CD4-positive, alpha-beta memory T cell (primary cell): ENCODE measurements around the gene FANCC. TPM values are rescaled to one million over a fixed set of nuclear protein-coding genes. Genes with fewer than 3 reads are reported as not detected.

Experiments used
- CTCF ChIA-PET: fragments of 350-600 bp; sonication (Branson Sonifier 250); formaldehyde crosslinking; loops from one replicate; lab custom pipeline; 2021; ENCODE audit warnings: inconsistent platforms; ENCODE audit not compliant: partially characterized antibody; lab: Charles Lee
- POLR2A ChIA-PET: fragments of 350-600 bp; sonication (Branson Sonifier 250); formaldehyde crosslinking; loops from one replicate; lab custom pipeline; 2021; ENCODE audit not compliant: partially characterized antibody; lab: Charles Lee
- DNase-seq, 5 donors: peaks; one replicate each; pipeline versions ENCODE4 v3.0.0 to v3.0.0-alpha.2; 2020 to 2022; ENCODE audit warnings: mixed read lengths in 1 of 5
- H3K27ac ChIP-seq: one replicate; pipeline ENCODE4 v1.7.0; 2013; ENCODE audit warnings: low read depth, low read length
- H3K27me3 ChIP-seq: 2 replicates; pipeline ENCODE4 v1.7.0; 2013; ENCODE audit warnings: mild to moderate bottlenecking, low read length, moderate library complexity; ENCODE audit not compliant: insufficient read depth
- H3K36me3 ChIP-seq: 2 replicates; pipeline ENCODE4 v1.7.0; 2013; ENCODE audit warnings: mild to moderate bottlenecking, low read length, moderate library complexity; ENCODE audit not compliant: insufficient read depth
- H3K4me1 ChIP-seq: 2 replicates; pipeline ENCODE4 v1.7.0; 2013; ENCODE audit warnings: mild to moderate bottlenecking, low read length, moderate library complexity; ENCODE audit not compliant: insufficient read depth
- H3K4me3 ChIP-seq, 2 donors: one replicate each; pipeline ENCODE4 v1.7.0; 2013; ENCODE audit warnings: low read length in 2 of 2, mild to moderate bottlenecking in 1 of 2
- H3K9me3 ChIP-seq, 2 donors: one replicate each; pipeline ENCODE4 v1.7.0; 2013; ENCODE audit warnings: low read length in 2 of 2, control low read depth in 1 of 2; ENCODE audit not compliant: control insufficient read depth in 1 of 2
- H3K27ac Mint-ChIP-seq, 7 donors: one replicate each; pipeline ENCODE4 v1.8.0; 2020 to 2021; ENCODE audit warnings: mixed read lengths in 7 of 7, mild to moderate bottlenecking in 6 of 7, inconsistent platforms in 3 of 7, moderate library complexity in 3 of 7
- H3K27me3 Mint-ChIP-seq, 2 donors: one replicate each; pipeline ENCODE4 v1.8.0; 2020 to 2021; ENCODE audit warnings: mixed read lengths in 2 of 2
- H3K36me3 Mint-ChIP-seq, 2 donors: one replicate each; pipeline ENCODE4 v1.8.0; 2020 to 2021; ENCODE audit warnings: mixed read lengths in 2 of 2, inconsistent platforms in 1 of 2, mild to moderate bottlenecking in 1 of 2
- H3K4me1 Mint-ChIP-seq, 4 donors: one replicate each; pipeline ENCODE4 v1.8.0; 2020 to 2021; ENCODE audit warnings: mixed read lengths in 4 of 4, mild to moderate bottlenecking in 1 of 4
- H3K4me3 Mint-ChIP-seq, 8 donors: one replicate each; pipeline ENCODE4 v1.8.0; 2020 to 2021; ENCODE audit warnings: mixed read lengths in 8 of 8, mild to moderate bottlenecking in 7 of 8, moderate library complexity in 6 of 8, inconsistent platforms in 3 of 8
- H3K9me3 Mint-ChIP-seq, 8 donors: one replicate each; pipeline ENCODE4 v1.8.0; 2020 to 2021; ENCODE audit warnings: mixed read lengths in 8 of 8, mild to moderate bottlenecking in 5 of 8, inconsistent platforms in 3 of 8, moderate library complexity in 1 of 8
- intact Hi-C: fragments of 100-400 bp; cut with micrococcal nuclease; formaldehyde crosslinking; loops from one replicate; pipeline ENCODE4 v1.15.1; 2023
- polyA plus RNA-seq, 2 donors: library from polyadenylated mRNA; unstranded; fragments of 300-500 nt; fragmentation: Illumina TruSeq; gene quantifications; one replicate each; pipeline ENCODE4 v1.2.3, GENCODE V29; 2021
- total RNA-seq, 2 experiments: library from RNA; stranded (reverse); gene quantifications; one replicate each; pipeline ENCODE4 v1.2.3, GENCODE V29; 2021

FANCC gene
- total and polyA plus RNA-seq, 4 experiments from 2014 or later: 0.77 to 4.9 (median 3.6) TPM

- H3K27ac Mint-ChIP-seq: no peak overlapping the region
Measured at GRCh38 chr9:95060234-95060633, 257.3 kb downstream of the FANCC start.

GRCh38 chr9:95058795-95059386 lies 258.6 kb downstream of the FANCC start:
- no peak for DNase-seq
- intact Hi-C loops: no loop called here
- H3K36me3 ChIP-seq: no peaks in the 10 kb centered on the region
- H3K9me3 ChIP-seq: no peaks in the 10 kb centered on the region
- H3K27ac ChIP-seq: no peak overlapping the region
- H3K4me1 ChIP-seq: no peaks in the 10 kb centered on the region
- H3K27me3 ChIP-seq: no peaks in the 10 kb centered on the region
- Mint-ChIP-seq H3K36me3 (peaks cover 0 to 11% of the 10 kb centered on the region in 2 donors), H3K27ac (no peak overlapping the region), H3K4me1 (no peaks in the 10 kb centered on the region), H3K4me3 (peak overlapping the region in 1 of 8 donors; percentile 32), H3K9me3 (peaks cover 0 to 2% (median 0%) of the 10 kb centered on the region in 8 donors), H3K27me3 (no peaks in the 10 kb centered on the region)
- no peak overlapping the region for H3K4me3 ChIP-seq
- POLR2A ChIA-PET: no interaction called here
- CTCF ChIA-PET: no interaction called here

More at GRCh38 chr9:95060234-95060633, 257.3 kb downstream of the FANCC start:
- DNase-seq: no peak
- Mint-ChIP-seq H3K4me3 (no peak overlapping the region), H3K36me3 (peaks cover 0 to 11% of the 10 kb centered on the region in 2 donors), H3K27me3 (no peaks in the 10 kb centered on the region), H3K9me3 (no peaks in the 10 kb centered on the region), H3K4me1 (no peaks in the 10 kb centered on the region)
- no peaks in the 10 kb centered on the region for H3K27me3 ChIP-seq
- CTCF ChIA-PET: no interaction called here
- H3K4me3 ChIP-seq: no peak overlapping the region
- no peaks in the 10 kb centered on the region for H3K4me1 ChIP-seq
- H3K9me3 ChIP-seq: no peaks in the 10 kb centered on the region
- POLR2A ChIA-PET: no interaction called here
- intact Hi-C loops: no loop called here
- no peak overlapping the region for H3K27ac ChIP-seq
- no peaks in the 10 kb centered on the region for H3K36me3 ChIP-seq

GRCh38 chr9:95058121-95058785 lies 259.3 kb downstream of the FANCC start:
- no peak overlapping the region for H3K4me3 ChIP-seq
- H3K4me1 ChIP-seq: no peaks in the 10 kb centered on the region
- no peaks in the 10 kb centered on the region for H3K36me3 ChIP-seq
- no peak overlapping the region for H3K27ac Mint-ChIP-seq
- H3K27me3 ChIP-seq: no peaks in the 10 kb centered on the region
- no peak overlapping the region for H3K27ac ChIP-seq
- ChIA-PET CTCF (interaction anchor here (0.8 kb wide), 1 partner anchor 11 kb away, joined by 3 read pairs; no protein-coding TSS in a partner anchor), POLR2A (no interaction called here)
- no peaks in the 10 kb centered on the region for H3K9me3 ChIP-seq
- H3K4me3 Mint-ChIP-seq: peak overlapping the region in 1 of 8 donors; percentile 32
- H3K36me3 Mint-ChIP-seq: peaks cover 0 to 5% of the 10 kb centered on the region in 2 donors
- no peak for DNase-seq
- intact Hi-C loops: no loop called here
- no peaks in the 10 kb centered on the region for H3K4me1 Mint-ChIP-seq
- H3K9me3 Mint-ChIP-seq: peaks cover 0 to 2% (median 0%) of the 10 kb centered on the region in 8 donors
- no peaks in the 10 kb centered on the region for H3K27me3 Mint-ChIP-seq

- H3K4me3 Mint-ChIP-seq: no peak overlapping the region
Measured at GRCh38 chr9:95057101-95057500, 260.4 kb downstream of the FANCC start.

DNA sequence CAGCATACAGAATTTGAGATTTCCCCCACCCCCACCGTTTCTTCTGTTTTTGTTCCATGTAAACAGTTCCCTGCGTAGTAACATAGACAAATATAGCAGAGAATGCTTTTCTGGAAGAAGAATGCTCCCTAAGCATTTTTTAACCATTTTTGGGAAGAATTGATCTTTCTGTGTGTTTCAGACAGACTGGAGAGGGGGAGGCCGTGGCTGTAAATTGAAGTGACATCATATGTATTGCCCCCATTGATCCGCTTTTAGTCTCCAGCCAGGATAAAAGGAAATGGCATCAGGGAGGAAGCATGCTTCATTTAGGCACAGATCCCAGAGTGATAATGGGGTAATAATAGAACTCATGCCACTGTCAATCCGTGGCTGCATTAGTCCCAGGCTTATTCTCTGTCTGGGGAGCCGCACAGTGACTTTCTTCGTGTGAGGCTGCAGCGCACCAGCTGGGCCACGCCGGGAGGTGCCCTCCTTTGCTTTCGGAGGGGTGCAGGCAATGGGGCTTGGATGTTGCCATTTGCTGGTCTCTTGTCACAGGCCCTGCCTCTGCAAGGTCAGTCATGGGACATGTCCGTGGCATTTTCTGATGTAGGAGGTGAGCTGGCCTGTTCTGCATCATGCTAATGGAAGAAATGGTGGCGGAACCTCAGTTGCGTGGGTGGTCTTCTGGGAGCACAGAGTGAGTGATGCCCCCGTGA lies 261.5 kb downstream of the FANCC start:
- Histone ChIP-seq H3K36me3 (no peaks in the 10 kb centered on the region), H3K4me1 (no peaks in the 10 kb centered on the region), H3K27ac (no peak overlapping the region), H3K4me3 (no peak overlapping the region), H3K27me3 (no peaks in the 10 kb centered on the region), H3K9me3 (no peaks in the 10 kb centered on the region)
- intact Hi-C loops: no loop called here
- no peak overlapping the region for H3K27ac Mint-ChIP-seq
- ChIA-PET CTCF (no interaction called here), POLR2A (no interaction called here)
- H3K27me3 Mint-ChIP-seq: peaks cover 0 to 1% of the 10 kb centered on the region in 2 donors
- peaks cover 0 to 3% of the 10 kb centered on the region in 2 donors for H3K36me3 Mint-ChIP-seq
- H3K9me3 Mint-ChIP-seq: peaks cover 0 to 2% (median 0%) of the 10 kb centered on the region in 8 donors
- no peak overlapping the region for H3K4me3 Mint-ChIP-seq
- no peak for DNase-seq
- no peaks in the 10 kb centered on the region for H3K4me1 Mint-ChIP-seq

More at GRCh38 chr9:95057101-95057500, 260.4 kb downstream of the FANCC start:
- H3K4me1 ChIP-seq: no peaks in the 10 kb centered on the region
- ChIA-PET POLR2A (no interaction called here), CTCF (no interaction called here)
- no peaks in the 10 kb centered on the region for H3K4me1 Mint-ChIP-seq
- no peak for DNase-seq
- H3K27me3 ChIP-seq: no peaks in the 10 kb centered on the region
- H3K9me3 ChIP-seq: no peaks in the 10 kb centered on the region
- H3K36me3 ChIP-seq: no peaks in the 10 kb centered on the region
- peaks cover 0 to 1% of the 10 kb centered on the region in 2 donors for H3K27me3 Mint-ChIP-seq
- no peak overlapping the region for H3K4me3 ChIP-seq
- H3K36me3 Mint-ChIP-seq: peaks cover 0 to 3% of the 10 kb centered on the region in 2 donors
- no peak overlapping the region for H3K27ac Mint-ChIP-seq
- intact Hi-C loops: no loop called here
- H3K27ac ChIP-seq: no peak overlapping the region
- H3K9me3 Mint-ChIP-seq: peaks cover 0 to 2% (median 0%) of the 10 kb centered on the region in 8 donors

DNA sequence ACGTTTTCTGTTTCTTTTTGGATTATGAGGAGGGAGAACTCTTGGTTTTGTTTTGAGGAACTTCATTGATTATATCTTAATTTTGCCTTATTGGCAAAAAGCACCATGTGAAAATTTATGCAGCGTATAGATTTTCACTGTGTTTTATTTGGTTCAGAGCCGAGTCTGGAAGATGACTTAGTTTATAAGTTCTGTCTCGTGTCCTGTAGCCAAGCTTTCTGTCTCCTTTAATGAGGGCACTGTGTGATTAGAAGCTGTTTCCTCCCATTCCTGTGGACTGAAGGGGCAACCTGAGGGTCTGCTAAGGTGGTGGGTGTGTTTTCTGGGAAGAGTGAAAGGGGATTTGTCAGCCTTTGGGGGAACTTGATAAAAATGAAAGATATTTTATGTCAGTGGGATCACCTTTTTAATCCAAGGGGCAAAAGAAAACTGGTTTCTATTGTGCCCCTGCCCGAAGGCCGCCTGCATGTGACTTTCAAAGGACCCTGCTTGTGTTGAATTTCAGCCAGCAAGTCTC lies 262.1 kb downstream of the FANCC start:
- peaks cover 0 to 3% of the 10 kb centered on the region in 2 donors for H3K36me3 Mint-ChIP-seq
- no peak overlapping the region for H3K4me3 Mint-ChIP-seq
- H3K4me1 Mint-ChIP-seq: no peaks in the 10 kb centered on the region
- no peaks in the 10 kb centered on the region for H3K27me3 ChIP-seq
- peaks cover 0 to 2% of the 10 kb centered on the region in 2 donors for H3K27me3 Mint-ChIP-seq
- no peaks in the 10 kb centered on the region for H3K4me1 ChIP-seq
- H3K9me3 Mint-ChIP-seq: peaks cover 0 to 2% (median 0%) of the 10 kb centered on the region in 8 donors
- H3K27ac ChIP-seq: no peak overlapping the region
- H3K9me3 ChIP-seq: no peaks in the 10 kb centered on the region
- H3K27ac Mint-ChIP-seq: no peak overlapping the region
- ChIA-PET CTCF (no interaction called here), POLR2A (no interaction called here)
- no peak overlapping the region for H3K4me3 ChIP-seq
- H3K36me3 ChIP-seq: no peaks in the 10 kb centered on the region
- no peak for DNase-seq
- intact Hi-C loops: no loop called here
